Stimulated activated CD8-positive, alpha-beta memory T cell treated with anti-CD3 and anti-CD28 coated beads, Interleukin-2, amount 100 ng/mL, for 48 hours (primary cell): Measurements from ENCODE around the gene ZNF239.
"Not testable (repeated sequence)": the region's sequence is repeated elsewhere in the genome, so short reads cannot be mapped to it uniquely, and the experiment has no call there.

Experiments used
- DNase-seq, 2 donors: peaks; one replicate each; pipeline ENCODE4 v3.0.0-alpha.2; 2020; ENCODE audit warnings: low read depth in 2 of 2

ZNF239 gene

DNA sequence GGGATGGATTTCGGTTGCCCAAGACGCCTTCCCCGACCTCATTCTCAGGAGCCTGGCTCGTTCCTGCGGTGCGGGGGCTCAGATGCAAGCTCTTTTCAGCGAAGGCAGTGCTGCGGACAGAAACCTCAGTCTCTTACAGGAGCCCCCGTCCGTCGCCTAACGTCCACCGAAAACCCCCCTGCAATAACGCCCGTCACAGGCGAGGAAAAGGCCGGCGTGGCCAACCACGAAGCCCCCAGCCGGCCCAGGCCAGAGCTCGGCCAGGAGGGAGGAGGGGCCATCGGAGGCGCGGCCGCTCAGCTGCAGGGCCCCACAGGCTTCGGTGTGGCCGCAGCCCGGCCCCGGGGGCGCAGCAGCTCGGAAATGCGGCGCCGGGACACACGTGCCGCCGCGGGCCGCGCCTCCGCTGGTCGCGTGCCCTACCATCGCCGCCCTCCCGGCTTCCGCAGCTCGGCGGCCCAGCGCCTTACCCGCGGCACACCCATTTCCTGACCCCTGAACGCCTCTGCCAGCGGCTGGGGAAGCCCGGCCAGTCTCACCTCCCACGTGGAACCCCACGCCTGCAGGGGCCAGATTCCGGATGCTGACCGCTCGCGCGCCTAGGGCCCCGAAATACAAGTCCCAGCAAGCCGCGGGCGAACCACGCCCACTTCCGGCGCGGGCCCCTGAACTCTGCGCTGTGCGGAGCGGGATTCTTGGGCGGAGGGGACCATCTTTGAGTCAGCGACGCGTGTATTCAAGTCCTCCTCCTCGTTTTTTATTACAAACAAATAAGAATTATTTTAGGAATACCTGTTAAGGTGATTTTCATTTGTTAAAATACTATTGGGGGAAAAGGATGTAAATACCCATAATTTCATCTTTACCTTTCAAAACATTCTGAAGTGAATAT is at the start of gene ZNF239:
Gene ZNF239, minus strand, starts transcription at position 616 of the 892 bp plus-strand sequence. CDS start 16,537 bp downstream, outside the sequence.
- peak; percentile 77 to 78 for DNase-seq

DNA sequence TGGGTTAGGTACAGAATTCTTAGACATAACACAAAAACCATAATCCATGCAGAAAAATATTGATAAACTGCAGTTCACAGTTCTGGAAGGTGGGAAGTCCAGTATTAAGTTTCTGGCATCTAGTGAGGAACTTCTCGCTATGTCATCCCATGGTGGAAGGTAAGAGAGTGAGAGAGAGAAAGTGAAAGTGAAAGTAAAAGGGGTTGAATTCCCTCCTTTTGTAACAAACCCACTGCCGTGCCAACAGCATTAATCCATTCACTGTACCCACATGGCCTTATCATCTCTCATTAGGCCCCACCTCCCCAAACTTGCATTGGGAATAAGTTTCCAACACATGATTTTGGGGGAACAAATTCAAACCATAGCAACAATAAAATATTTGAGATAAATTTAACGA is 48.9 kb upstream of the ZNF239 start:
- no peak for DNase-seq

DNA sequence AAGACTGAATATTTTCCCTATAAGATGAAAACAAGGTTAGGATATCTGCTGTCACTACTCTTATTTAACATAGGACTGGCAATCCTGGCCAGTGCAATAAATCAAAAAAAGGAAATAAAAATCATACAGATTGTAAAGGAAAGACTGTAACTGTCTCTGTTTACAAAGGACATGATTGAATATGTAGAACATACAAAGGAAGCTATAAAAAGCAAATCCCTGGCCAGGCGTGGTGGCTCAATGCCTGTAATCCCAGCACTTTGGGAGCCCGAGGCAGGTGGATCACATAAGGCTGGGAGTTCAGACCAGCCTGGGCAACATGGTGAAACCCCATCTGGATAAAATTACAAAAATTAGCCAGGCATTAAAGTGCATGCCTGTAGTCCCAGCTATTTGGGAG is 47.6 kb upstream of the ZNF239 start:
- no peak for DNase-seq

DNA sequence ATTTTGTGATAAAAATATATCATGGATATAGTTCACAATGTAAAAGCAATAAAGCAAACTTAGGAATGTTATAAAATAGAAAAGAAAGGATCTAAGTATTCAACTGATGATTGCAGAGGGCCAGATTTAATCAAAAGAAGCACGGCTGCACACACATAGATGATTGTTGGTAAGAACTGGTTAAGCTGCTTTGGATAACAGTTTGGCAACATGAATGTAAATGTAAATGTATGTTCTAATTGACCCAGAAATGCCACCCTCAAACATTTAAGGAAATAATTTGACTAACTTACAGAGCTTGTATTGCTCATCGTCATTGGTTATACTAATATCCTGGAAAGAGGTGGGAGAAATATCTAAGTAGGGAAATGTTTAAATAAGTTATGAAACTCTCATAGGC is 45.0 kb upstream of the ZNF239 start:
- DNase-seq, result no peak

DNA sequence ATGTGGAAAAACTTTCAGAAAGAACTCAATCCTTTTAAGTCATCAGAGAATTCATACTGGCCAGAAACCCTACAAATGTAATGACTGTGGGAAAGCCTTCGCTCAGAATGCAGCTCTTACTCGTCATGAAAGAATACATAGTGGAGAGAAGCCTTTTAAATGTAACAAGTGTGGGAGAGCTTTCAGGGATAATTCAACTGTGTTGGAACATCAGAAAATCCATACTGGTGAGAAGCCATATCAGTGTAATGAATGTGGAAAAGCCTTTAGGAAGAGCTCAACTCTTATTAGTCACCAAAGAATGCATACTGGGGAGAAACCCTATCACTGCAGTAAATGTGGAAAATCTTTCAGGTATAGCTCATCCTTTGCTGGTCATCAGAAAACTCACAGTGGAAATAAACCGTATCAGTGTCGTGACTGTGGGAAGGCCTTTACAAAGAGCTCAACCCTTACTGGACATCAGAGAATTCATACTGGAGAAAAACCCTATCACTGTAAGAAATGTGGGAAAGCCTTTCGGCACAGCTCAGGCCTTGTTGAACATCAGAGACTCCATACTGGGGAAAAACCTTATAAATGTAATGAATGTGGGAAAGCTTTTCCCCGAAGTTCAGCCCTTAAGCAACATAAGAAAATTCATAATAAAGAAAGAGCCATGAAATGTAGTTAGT is 42.4 kb upstream of the ZNF239 start:
- no peak for DNase-seq

- DNase-seq, result no peak
Measured at GRCh38 chr10:43610636-43611035, 36.2 kb upstream of the ZNF239 start.

DNA sequence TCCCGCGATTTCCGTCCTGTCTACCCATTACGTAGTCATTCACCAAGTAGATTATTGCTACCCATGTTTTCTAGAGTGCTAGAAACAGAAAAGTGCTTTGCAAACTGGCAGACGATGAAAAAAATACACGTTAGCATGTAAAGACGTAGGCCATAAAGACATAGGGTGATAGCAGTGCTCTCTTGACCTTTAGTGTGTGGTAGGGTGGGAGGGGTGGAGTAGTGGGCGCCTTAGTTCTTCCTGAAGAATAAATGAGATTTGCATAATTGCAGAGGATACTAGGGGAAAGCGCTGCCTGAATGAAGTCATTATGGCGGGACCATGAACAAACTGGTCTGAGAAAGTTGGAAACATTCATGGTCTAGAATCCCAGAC is 32.8 kb upstream of the ZNF239 start:
- no peak for DNase-seq

DNA sequence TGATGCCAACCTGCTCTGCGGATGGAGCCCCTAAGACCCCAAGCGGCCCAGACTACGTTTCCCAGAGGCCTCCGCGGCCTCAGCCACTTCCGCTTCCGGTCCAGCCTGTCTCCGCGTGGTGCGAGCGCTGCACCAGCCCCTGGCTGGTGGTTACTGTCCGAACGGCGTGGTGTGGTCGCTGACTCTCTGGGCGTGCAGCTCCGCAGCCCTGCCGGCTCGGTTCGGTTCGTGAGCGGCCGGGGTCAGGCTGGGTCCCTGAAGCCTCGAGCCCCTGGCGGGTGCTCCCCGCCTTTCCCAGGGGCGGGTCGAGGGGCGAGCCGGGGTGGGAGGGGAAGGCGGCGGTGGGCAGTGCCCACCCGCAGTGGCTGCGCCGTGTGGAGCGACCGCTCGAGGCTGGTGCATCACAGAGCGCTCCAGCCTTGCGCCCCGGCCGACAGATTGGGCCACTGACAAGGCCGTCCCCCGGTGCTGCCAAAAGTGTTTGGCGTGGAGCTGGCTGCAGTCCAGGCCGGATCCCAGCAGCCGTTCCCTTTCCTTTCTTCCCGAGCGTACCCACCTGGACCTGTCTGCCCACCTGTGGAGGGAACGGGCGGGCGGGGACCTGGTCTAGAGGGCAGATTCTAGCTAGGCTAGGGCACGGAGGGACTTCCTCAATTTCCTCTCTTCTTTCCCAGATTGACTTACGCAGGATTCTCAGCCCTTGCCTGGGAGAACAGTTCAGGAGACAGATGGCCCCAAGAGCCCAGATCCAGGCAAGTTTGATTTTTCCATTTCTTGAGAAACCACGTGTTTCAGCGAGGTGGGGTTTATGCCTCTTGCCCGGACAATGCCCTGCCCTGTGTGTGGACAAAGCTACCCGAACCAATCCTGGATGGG is 32.1 kb upstream of the ZNF239 start, which contains the start of gene ZNF485:
Gene ZNF485, plus strand, starts transcription at position 116 of the 876 bp plus-strand sequence. Its CDS starts 613 bp downstream, at position 729.
- peak; percentile 53 to 66 for DNase-seq

GRCh38 chr10:43605850-43606322 is 31.5 kb upstream of the ZNF239 start:
- no peak for DNase-seq

DNA sequence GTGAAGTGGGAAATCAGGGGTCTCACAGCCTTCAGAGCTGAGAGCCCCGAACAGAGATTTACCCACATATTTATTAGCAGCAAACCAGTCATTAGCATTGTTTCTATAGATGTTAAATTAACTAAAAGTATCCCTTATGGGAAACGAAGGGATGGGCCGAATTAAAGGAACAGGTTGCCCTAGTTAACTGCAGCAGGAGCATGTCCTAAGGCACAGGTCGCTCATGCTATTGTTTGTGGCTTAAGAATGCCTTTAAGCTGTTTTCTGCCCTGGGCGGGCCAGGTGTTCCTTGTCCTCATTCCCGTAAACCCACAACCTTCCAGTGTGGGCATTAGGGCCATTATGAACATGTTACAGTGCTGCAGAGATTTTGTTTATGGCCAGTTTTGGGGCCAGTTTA is 27.2 kb upstream of the ZNF239 start:
- DNase-seq, result not testable (repeated sequence)

- no peak for DNase-seq
Measured at GRCh38 chr10:43599333-43599732, 24.9 kb upstream of the ZNF239 start.

DNA sequence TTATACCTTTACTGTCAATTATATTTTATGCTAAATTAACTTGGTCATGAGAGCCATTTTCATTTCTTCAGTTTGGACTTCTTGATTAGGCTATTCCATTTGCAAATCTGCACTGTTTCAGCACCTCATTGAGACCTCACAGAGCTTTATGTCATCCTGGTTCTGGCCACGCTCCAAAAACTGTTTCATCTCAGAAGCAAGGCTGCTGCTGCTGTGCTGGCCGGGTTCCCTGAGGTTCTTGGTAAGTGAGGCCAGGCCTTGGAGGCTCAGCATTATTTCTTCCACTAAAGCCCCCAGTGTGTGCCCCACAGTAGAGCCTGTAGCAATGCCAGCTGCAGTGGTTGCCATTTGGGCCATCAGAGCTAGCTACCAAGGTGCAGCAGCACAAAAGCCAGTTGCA is 24.0 kb upstream of the ZNF239 start:
- DNase-seq, result no peak

DNA sequence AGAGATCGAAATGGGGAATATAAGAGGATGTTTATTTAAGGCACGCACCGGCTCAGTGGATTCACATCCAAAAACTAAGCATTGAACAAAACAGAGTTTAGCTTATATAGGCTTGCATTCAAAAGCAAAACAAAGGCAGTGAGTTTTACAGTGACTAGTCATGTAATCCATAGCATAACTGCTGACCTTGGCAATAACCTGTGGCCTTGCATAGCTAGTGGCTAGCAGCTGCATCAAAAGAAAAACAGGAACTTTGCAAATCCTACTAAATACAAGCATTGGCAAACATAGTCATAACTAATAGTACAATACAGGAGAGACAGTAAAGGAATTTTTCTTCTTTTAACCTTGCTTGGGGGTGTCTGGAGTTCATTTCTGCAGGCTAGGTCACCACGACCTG is 22.1 kb upstream of the ZNF239 start:
- DNase-seq, result no peak

- no peak for DNase-seq
Measured at GRCh38 chr10:43595739-43596298, 21.4 kb upstream of the ZNF239 start.

- DNase-seq, result no peak
Measured at GRCh38 chr10:43594944-43595589, 20.7 kb upstream of the ZNF239 start.

DNA sequence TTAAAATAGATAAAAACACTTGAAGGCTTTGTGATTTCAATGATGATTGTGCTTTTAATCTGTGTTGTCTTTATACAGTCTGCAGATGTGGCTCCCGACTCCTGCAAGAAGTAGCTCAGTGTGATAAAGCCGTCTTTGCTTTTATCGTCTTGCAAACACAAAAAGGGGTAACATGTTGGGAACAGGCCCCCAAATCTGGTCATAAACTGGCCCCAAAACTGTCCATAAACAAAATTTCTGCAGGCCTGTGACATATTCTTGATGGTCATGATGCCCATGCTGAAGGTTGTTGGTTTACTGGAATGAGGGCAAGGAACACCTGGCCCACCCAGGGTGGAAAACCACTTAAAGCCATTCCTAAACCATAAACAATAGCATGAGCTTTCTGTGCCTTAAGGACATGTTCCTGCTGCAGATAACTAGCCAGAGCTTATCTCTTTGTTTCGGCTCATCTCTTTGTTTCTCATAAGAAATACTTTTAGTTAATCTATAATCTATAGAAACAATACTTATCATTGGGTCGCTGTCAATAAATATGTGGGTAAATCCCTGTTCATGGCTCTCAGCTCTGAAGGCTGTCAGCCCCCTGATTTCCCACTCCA is 17.0 kb upstream of the ZNF239 start:
- DNase-seq, result no peak

GRCh38 chr10:43586730-43587115 is 12.3 kb upstream of the ZNF239 start:
- DNase-seq, result not testable (repeated sequence)

GRCh38 chr10:43585981-43586729 is 11.7 kb upstream of the ZNF239 start:
- DNase-seq, result no peak

DNA sequence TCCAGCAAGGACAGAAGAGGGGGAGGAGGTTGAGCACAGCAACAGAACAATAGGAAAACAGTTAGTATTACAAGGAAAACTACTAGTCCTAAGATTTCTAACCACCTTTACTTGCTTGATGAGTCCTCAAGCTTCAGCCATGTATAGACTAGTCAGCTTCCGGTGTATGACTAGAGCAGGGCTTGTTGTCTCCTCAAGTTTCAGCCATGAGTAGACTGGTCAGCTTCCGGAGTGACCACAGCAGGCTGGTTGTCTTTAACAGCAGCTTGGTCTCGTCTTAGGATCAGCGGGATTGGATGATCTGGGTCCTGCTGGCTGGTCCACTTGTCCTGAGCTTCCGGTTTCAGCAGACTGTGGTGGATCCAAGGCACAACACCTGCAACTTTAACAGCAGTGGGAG is 10.6 kb upstream of the ZNF239 start:
- DNase-seq, result no peak

- no peak for DNase-seq
Measured at GRCh38 chr10:43584051-43584450, 9.6 kb upstream of the ZNF239 start.
